ENCODE measurements around the gene DFFB. TPM values are rescaled to one million over a fixed set of nuclear protein-coding genes. Genes with fewer than 3 reads are reported as not detected.

The DFFB gene
- polyA plus RNA-seq, 3 donors = 5.9 to 14.7 (median 6.6) TPM

DNA sequence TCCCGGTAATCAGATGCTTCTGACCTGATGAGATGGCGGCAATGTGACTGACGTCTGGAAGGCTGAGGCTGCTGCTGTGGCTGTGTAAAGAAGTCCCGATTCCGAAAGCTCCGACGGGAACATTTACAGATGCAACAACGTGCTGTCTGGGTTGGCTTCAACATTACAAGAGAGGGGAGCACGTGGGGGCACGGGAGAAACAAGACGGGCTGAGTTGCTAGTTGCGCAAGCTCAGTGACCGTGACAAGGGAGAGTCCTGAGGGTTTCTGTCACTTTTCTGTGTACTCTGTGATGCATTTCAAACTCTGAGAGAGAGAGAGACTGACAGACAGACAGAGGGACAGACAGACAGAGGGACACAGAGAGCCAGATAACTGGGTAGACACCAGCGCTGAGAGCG is 35.4 kb upstream of the DFFB start:
- Mint-ChIP-seq H3K27me3 (ENCODE audit: low read depth in 3 of 3) (peaks cover 0 to 3% (median 0%) of the 10 kb centered on the region in 3 donors), H3K9me3 (no peaks in the 10 kb centered on the region), H3K27ac (peak overlapping the region in 1 of 7 donors; percentile 27), H3K4me3 (no peak overlapping the region), H3K4me1 (no peaks in the 10 kb centered on the region), H3K36me3 (peaks cover 71% of the 10 kb centered on the region in 2 donors)
- TF ChIP-seq, protein P1, sequence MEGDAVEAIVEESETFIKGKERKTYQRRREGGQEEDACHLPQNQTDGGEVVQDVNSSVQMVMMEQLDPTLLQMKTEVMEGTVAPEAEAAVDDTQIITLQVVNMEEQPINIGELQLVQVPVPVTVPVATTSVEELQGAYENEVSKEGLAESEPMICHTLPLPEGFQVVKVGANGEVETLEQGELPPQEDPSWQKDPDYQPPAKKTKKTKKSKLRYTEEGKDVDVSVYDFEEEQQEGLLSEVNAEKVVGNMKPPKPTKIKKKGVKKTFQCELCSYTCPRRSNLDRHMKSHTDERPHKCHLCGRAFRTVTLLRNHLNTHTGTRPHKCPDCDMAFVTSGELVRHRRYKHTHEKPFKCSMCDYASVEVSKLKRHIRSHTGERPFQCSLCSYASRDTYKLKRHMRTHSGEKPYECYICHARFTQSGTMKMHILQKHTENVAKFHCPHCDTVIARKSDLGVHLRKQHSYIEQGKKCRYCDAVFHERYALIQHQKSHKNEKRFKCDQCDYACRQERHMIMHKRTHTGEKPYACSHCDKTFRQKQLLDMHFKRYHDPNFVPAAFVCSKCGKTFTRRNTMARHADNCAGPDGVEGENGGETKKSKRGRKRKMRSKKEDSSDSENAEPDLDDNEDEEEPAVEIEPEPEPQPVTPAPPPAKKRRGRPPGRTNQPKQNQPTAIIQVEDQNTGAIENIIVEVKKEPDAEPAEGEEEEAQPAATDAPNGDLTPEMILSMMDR (IDR thresholded peaks at IDR 0.05) = no peak
- Histone ChIP-seq H3K27me3 (ENCODE audit: control insufficient read depth in 2 of 2, insufficient read depth in 2 of 2, low read length in 2 of 2) (no peaks in the 10 kb centered on the region), H3K79me2 (ENCODE audit: insufficient read depth, low read length) (no peaks in the 10 kb centered on the region), H3K27ac (ENCODE audit: low read depth in 1 of 2, low read length in 2 of 2) (no peak overlapping the region), H4K20me1 (ENCODE audit: insufficient read depth, low read length) (no peaks in the 10 kb centered on the region), H3K4me3 (replicated peaks in 1 of 3; ENCODE audit: low read depth in 2 of 3, low read length in 3 of 3) (no peak overlapping the region), H3K4me2 (replicated peaks; ENCODE audit: extremely low read depth, low read length, poor library complexity, severe bottlenecking) (no peak overlapping the region), H3K4me1 (ENCODE audit: control insufficient read depth in 1 of 2, insufficient read depth in 2 of 2, low read length in 2 of 2) (no peaks in the 10 kb centered on the region), H3K9me3 (replicated peaks in 1 of 2; ENCODE audit: control insufficient read depth in 1 of 2, insufficient read depth in 1 of 2, low read length in 2 of 2) (no peaks in the 10 kb centered on the region), H2AFZ (ENCODE audit: insufficient read depth, low read depth, low read length, poor library complexity, severe bottlenecking) (no peak overlapping the region), H3K9ac (ENCODE audit: insufficient read depth, low read length, poor library complexity, severe bottlenecking) (no peak overlapping the region), H3K36me3 (replicated peaks in 1 of 2; ENCODE audit: control insufficient read depth in 1 of 2, insufficient read depth in 2 of 2, low read length in 2 of 2) (peaks cover 31 to 85% of the 10 kb centered on the region in 2 donors)
- intact Hi-C loops (cut with micrococcal nuclease) = no loop called here
- 90% methylated on average over 15 of the region's 15 CpGs for WGBS (ENCODE audit: insufficient coverage)
- no peak for DNase-seq

- Histone ChIP-seq H3K79me2 (ENCODE audit: insufficient read depth, low read length) (no peaks in the 10 kb centered on the region), H3K9me3 (replicated peaks in 1 of 2; ENCODE audit: control insufficient read depth in 1 of 2, insufficient read depth in 1 of 2, low read length in 2 of 2) (no peaks in the 10 kb centered on the region), H2AFZ (ENCODE audit: insufficient read depth, low read depth, low read length, poor library complexity, severe bottlenecking) (no peak overlapping the region), H3K4me2 (replicated peaks; ENCODE audit: extremely low read depth, low read length, poor library complexity, severe bottlenecking) (no peak overlapping the region), H3K27me3 (ENCODE audit: control insufficient read depth in 2 of 2, insufficient read depth in 2 of 2, low read length in 2 of 2) (no peaks in the 10 kb centered on the region), H3K36me3 (replicated peaks in 1 of 2; ENCODE audit: control insufficient read depth in 1 of 2, insufficient read depth in 2 of 2, low read length in 2 of 2) (peaks cover 36 to 91% of the 10 kb centered on the region in 2 donors), H4K20me1 (ENCODE audit: insufficient read depth, low read length) (no peaks in the 10 kb centered on the region), H3K9ac (ENCODE audit: insufficient read depth, low read length, poor library complexity, severe bottlenecking) (no peak overlapping the region), H3K27ac (ENCODE audit: low read depth in 1 of 2, low read length in 2 of 2) (no peak overlapping the region), H3K4me3 (replicated peaks in 1 of 3; ENCODE audit: low read depth in 2 of 3, low read length in 3 of 3) (no peak overlapping the region), H3K4me1 (ENCODE audit: control insufficient read depth in 1 of 2, insufficient read depth in 2 of 2, low read length in 2 of 2) (no peaks in the 10 kb centered on the region)
- TF ChIP-seq, protein P1 (IDR thresholded peaks at IDR 0.05) = no peak
- DNase-seq = no peak
- H3K27ac Mint-ChIP-seq = no peak overlapping the region
- intact Hi-C loops (cut with micrococcal nuclease) = no loop called here
- 56% methylated on average over 15 of the region's 16 CpGs for WGBS (ENCODE audit: insufficient coverage)
- H3K36me3 Mint-ChIP-seq = peaks cover 74 to 76% of the 10 kb centered on the region in 2 donors
- no peaks in the 10 kb centered on the region for H3K9me3 Mint-ChIP-seq
- H3K4me3 Mint-ChIP-seq = no peak overlapping the region
- peaks cover 0 to 1% (median 0%) of the 10 kb centered on the region in 3 donors for H3K27me3 Mint-ChIP-seq (ENCODE audit: low read depth in 3 of 3)
- H3K4me1 Mint-ChIP-seq = no peaks in the 10 kb centered on the region
Measured at GRCh38 chr1:3822421-3822820, 34.9 kb upstream of the DFFB start.

Measured in CD14-positive monocyte (primary cell).